H1 (cell line): ENCODE measurements around the gene TSSC4. TPM values are rescaled to one million over a fixed set of nuclear protein-coding genes. Genes with fewer than 3 reads are reported as not detected.

Experiments used
- CHD7 ChIP-seq: fragments of 300-600 bp; sonication (generic); IDR thresholded peaks from 2 replicates; pipeline ENCODE4 v1.7.1; 2012; ENCODE audit warnings: low read length, moderate library complexity, mild to moderate bottlenecking, inconsistent platforms; ENCODE audit not compliant: insufficient replicate concordance
- NANOG ChIP-seq: IDR thresholded peaks from 2 replicates; pipeline ENCODE4 v1.6.1; 2011; ENCODE audit warnings: low read length, low read depth, mild to moderate bottlenecking, inconsistent platforms; ENCODE audit not compliant: insufficient read depth, poor library complexity, severe bottlenecking
- polyA plus RNA-seq, 7 experiments: library from polyadenylated mRNA; depleted of rRNA in 3 of 7; stranded (reverse) in 5 of 7; unstranded in 2 of 7; fragments of >200 nt in 5 of 7; fragments of 200-250 nt in 2 of 7; gene quantifications; 1 replicate in 5 of 7; 2 replicates in 1 of 7; 4 replicates in 1 of 7; pipeline versions ENCODE4 v1.2.1 to v1.2.3, GENCODE V29; 2011 to 2013; ENCODE audit warnings: missing spikeins in 2 of 7, mixed read lengths in 2 of 7
- total RNA-seq: library from RNA; stranded (reverse); fragmentation: NEBNext Ultra II Directional; extraction: Animal tissue kit (Norgen Biotek cat#: 25700); gene quantifications from 2 replicates; pipeline ENCODE4 v1.2.1, GENCODE V29; 2021

Gene TSSC4
- total and polyA plus RNA-seq, 2 of the 8 experiments (the other 6 are each of a cell fraction or from before 2014, with no cell fraction given) = 34.0 to 39.3 TPM

GRCh38 chr11:2449548-2450320 is 49.2 kb downstream of the TSSC4 start (continued):
- TF ChIP-seq CHD7 (no peak), NANOG (no peak)
